T-helper 2 cell (primary cell): ENCODE data around the gene TTLL4.

Experiments used
- DNase-seq, 5 experiments: peaks; one replicate each; pipeline versions ENCODE4 v3.0.0 to v3.0.0-alpha.2; 2012 to 2022

TTLL4 gene

GRCh38 chr2:218792433-218792832, 81.8 kb downstream of the TTLL4 start:
- no peak for DNase-seq

GRCh38 chr2:218796691-218797090, 86.1 kb downstream of the TTLL4 start:
- DNase-seq, result no peak

DNA sequence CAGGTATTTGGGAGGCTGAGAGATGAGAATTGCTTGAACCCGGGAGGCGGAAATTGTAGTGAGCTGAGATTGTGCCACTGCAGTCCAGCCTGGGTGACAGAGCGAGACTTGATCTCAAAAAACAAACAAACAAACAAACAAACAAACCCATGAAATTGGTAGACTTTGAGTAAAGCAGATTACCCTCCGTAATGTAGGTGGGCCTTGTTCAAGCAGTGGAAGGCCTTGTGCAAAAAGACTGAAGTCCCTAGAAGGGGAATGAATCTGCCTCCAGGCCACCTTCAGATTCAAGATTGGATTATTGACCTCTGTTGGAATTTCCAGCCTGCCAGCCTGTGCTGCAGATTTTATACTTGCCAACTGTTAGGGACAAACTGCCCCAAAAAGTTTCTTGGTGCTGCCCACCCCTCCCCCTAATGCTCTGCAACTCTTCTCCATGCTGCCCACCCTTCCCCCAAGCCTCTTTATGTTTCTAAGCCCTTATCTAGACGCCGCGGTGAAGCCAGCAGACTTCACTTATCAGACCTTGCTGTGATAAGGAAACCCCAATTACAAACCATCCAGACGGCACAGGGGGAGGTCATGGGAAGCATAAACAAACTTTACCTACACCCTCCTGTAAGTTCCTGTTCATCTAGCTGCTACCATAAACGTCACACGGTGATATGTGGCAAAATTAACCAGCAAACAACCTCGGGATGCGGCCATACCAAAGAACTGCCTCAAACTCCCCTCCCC, 88.3 kb downstream of the TTLL4 start:
- peak in 1 of 5 experiments; percentile 21 for DNase-seq

DNA sequence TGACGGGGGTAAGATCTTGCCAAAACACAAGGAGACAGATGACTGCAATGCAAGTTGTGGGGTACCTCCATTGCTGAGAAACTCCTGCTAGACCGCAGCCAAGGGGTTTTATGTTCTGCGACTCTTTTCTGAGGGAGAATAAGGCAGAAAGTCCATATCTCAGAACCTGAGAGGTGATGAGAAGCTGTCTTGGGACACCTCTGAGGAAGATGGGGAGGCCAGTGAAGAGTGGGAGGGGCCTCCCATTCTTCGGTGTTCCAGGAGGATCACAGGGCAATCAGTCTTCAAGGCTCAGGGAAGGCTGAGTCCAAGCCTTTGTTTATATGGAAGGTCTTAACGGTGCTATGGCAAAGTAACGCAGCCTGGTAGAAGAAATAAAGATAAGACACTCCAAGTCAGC, 89.4 kb downstream of the TTLL4 start:
- no peak for DNase-seq

GRCh38 chr2:218802386-218802994, 91.9 kb downstream of the TTLL4 start:
- DNase-seq, result peak in 2 of 5 experiments; percentile 46 to 67

DNA sequence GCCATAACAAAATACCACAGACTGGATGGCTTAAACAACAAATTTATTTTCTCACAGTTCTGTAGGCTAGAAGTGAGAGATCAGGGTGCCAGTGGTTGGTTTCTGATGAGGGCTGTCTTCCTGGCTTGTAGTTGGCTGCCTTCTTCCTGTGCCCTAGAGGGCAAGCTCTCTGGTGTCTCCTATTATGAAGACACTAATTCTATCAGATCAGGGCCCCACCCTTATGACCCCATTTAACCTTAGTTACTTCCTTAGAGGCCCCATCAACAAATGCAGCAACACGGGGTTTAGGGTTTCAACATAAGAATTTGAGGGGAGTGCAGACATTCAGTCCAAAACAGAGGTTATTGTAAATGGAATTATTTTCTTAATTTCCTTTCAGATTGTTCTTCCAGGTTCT, 94.2 kb downstream of the TTLL4 start:
- DNase-seq, result no peak
